Dedifferentiated amniotic fluid mesenchymal stem cell (primary cell): ENCODE results near the gene ONECUT1.

Experiments
- DNase-seq: peaks from one replicate; pipeline ENCODE4 v3.0.0-alpha.2; 2016; ENCODE audit errors: extremely low spot score

Gene ONECUT1

GRCh38 chr15:52796753-52797520 lies 6.8 kb upstream of the ONECUT1 start:
- DNase-seq = no peak

GRCh38 chr15:52796228-52796521 lies 6.0 kb upstream of the ONECUT1 start:
- DNase-seq = no peak

GRCh38 chr15:52795464-52796227 lies 5.5 kb upstream of the ONECUT1 start:
- no peak for DNase-seq

- no peak for DNase-seq
These were observed 4.7 kb upstream of the ONECUT1 start for GRCh38 chr15:52794665-52795463.

GRCh38 chr15:52791776-52792175 lies 1.6 kb upstream of the ONECUT1 start:
- DNase-seq = no peak

- no peak for DNase-seq
These were observed 1.0 kb upstream of the ONECUT1 start for GRCh38 chr15:52790941-52791751.

GRCh38 chr15:52789601-52790168 lies 451 bp downstream of the ONECUT1 start:
- DNase-seq = no peak

GRCh38 chr15:52789008-52789600 lies 1.0 kb downstream of the ONECUT1 start:
- no peak for DNase-seq

GRCh38 chr15:52788099-52788986 lies 1.8 kb downstream of the ONECUT1 start:
- DNase-seq = no peak

- no peak for DNase-seq
These were observed 2.5 kb downstream of the ONECUT1 start for GRCh38 chr15:52787549-52788098.

GRCh38 chr15:52787123-52787503 lies 3.0 kb downstream of the ONECUT1 start:
- DNase-seq = no peak

GRCh38 chr15:52786436-52787122 lies 3.6 kb downstream of the ONECUT1 start:
- DNase-seq = no peak

GRCh38 chr15:52785672-52786406 lies 4.3 kb downstream of the ONECUT1 start:
- DNase-seq = no peak

GRCh38 chr15:52784799-52785671 lies 5.1 kb downstream of the ONECUT1 start:
- no peak for DNase-seq

- DNase-seq = no peak
These were observed 6.0 kb downstream of the ONECUT1 start for GRCh38 chr15:52783929-52784798.

GRCh38 chr15:52783191-52783829 lies 6.8 kb downstream of the ONECUT1 start:
- DNase-seq = no peak
